ENCODE results near the gene PSAT1. TPM values are rescaled to one million over a fixed set of nuclear protein-coding genes. Genes with fewer than 3 reads are reported as not detected.
A peak's percentile ranks its signal among the peaks of the same experiment; 100 is the strongest.

The PSAT1 gene
- total and polyA plus RNA-seq, 2 of the 13 experiments (the other 11 are each of a cell fraction or from before 2014, with no cell fraction given) = 135 to 229 TPM

- H2AFZ ChIP-seq (ENCODE audit: low read length) = no peak overlapping the region
- peak overlapping the region; percentile 83 for H3K27ac ChIP-seq (ENCODE audit: extremely low read length, insufficient read depth, low read length)
- POLR2A ChIA-PET = interaction anchor here (6.1 kb wide), 1 partner anchor 11 kb away, joined by 107 read pairs; the partner anchor contains the start of gene PSAT1
- H3K4me2 ChIP-seq (ENCODE audit: low read depth, low read length) = peak overlapping the region; percentile 26; the same call in 1 of the 2 replicates
- FAIRE-seq = no peak
- no peak for DNase-seq (ENCODE audit: low spot score)
- CTCF ChIA-PET (ENCODE audit: low intra/inter-chr PET ratio, low total read pairs) = no interaction called here
- TF ChIP-seq ZNF24 (IDR thresholded peaks at IDR 0.05) (no peak), ETS1 (CRISPR knock-in tag; IDR thresholded peaks at IDR 0.05) (no peak), GFI1 (CRISPR knock-in tag; IDR thresholded peaks at IDR 0.05; ENCODE audit: borderline replicate concordance) (0 out of 2 replicates have a peak, but pooled peaks have one; percentile 0), ZNF333 (CRISPR knock-in tag; IDR thresholded peaks at IDR 0.05; ENCODE audit: borderline replicate concordance) (no peak), CBFB (CRISPR knock-in tag; IDR thresholded peaks at IDR 0.05) (no peak), ZNF841 (CRISPR knock-in tag; IDR thresholded peaks at IDR 0.05; ENCODE audit: borderline replicate concordance) (no peak)
- intact Hi-C loops (cut with micrococcal nuclease; ENCODE audit: unreplicated experiment) (no loop called here), in situ Hi-C loops (cut with HindIII; ENCODE audit: extremely low pct_ligation_motif_present, low pct_unique_long_range_greater_than_20kb) (no loop called here)
- no peaks in the 10 kb centered on the region for H3K36me3 ChIP-seq (replicated peaks in 1 of 2; ENCODE audit: control insufficient read depth in 1 of 2, insufficient read depth in 2 of 2, low read length in 2 of 2)
- no peaks in the 10 kb centered on the region for H3K79me2 ChIP-seq (ENCODE audit: insufficient read depth, low read length)
- peaks cover 64% of the 10 kb centered on the region for H3K4me1 ChIP-seq (ENCODE audit: insufficient read depth, low read length)
- BruUV-seq (replicated peaks) = no TSS peak
- H3K9ac ChIP-seq (ENCODE audit: insufficient read depth, low read depth, low read length) = peak overlapping the region; percentile 8; the same call in 1 of the 2 replicates
- no peaks in the 10 kb centered on the region for H3K9me3 ChIP-seq (ENCODE audit: low read length)
- H3K4me3 ChIP-seq (replicated peaks in 1 of 3; ENCODE audit: insufficient read depth in 1 of 3, low read depth in 2 of 3, low read length in 3 of 3) = no peak overlapping the region
- no peaks in the 10 kb centered on the region for H4K20me1 ChIP-seq (ENCODE audit: insufficient read depth, low read length)
- H3K27me3 ChIP-seq (ENCODE audit: control insufficient read depth in 1 of 2, insufficient read depth in 2 of 2, low read length in 2 of 2) = no peaks in the 10 kb centered on the region
- 0 out of 3 replicates have a peak, but pooled peaks have one; percentile 4 for ATAC-seq
These were observed 10.8 kb upstream of the PSAT1 start for GRCh38 chr9:78286125-78286524.

- CTCF ChIA-PET (ENCODE audit: low intra/inter-chr PET ratio, low total read pairs) = no interaction called here
- FAIRE-seq = peak; percentile 95
- 32% methylated on average over 6 of the region's 6 CpGs for WGBS (ENCODE audit: low lambda C conversion rate)
- no peak for TF ChIP-seq MYNN (CRISPR knock-in tag; IDR thresholded peaks at IDR 0.05; ENCODE audit: low read depth)
- TF ChIP-seq FIP1L1 (IDR thresholded peaks at IDR 0.05; ENCODE audit: borderline replicate concordance, insufficient read depth, low read depth, low read length) = no peak
- TF ChIP-seq DNMT3B (CRISPR knock-in tag; conservative IDR thresholded peaks at IDR 0.05) = no peak
- TF ChIP-seq TFDP1 (CRISPR knock-in tag; IDR thresholded peaks at IDR 0.05; ENCODE audit: borderline replicate concordance) = no peak
- TF ChIP-seq IRF2 (CRISPR knock-in tag; IDR thresholded peaks at IDR 0.05) = peak; percentile 79
- peak; percentile 80 for TF ChIP-seq FOXK2 (IDR thresholded peaks at IDR 0.05)
- peak; percentile 22; the same call in 1 of the 2 replicates for TF ChIP-seq ZFP36L1 (CRISPR knock-in tag; IDR thresholded peaks at IDR 0.05)
- TF ChIP-seq SOX5 (CRISPR knock-in tag; IDR thresholded peaks at IDR 0.05; ENCODE audit: borderline replicate concordance) = peak; percentile 98
- no peak for TF ChIP-seq RNF219 (CRISPR knock-in tag; IDR thresholded peaks at IDR 0.05)
These were observed 10.0 kb upstream of the PSAT1 start for GRCh38 chr9:78286946-78287388.

More at GRCh38 chr9:78286946-78287388, 10.0 kb upstream of the PSAT1 start:
- H3K4me2 ChIP-seq (ENCODE audit: low read depth, low read length) = peak overlapping the region; percentile 59
- peaks cover 64% of the 10 kb centered on the region for H3K4me1 ChIP-seq (ENCODE audit: insufficient read depth, low read length)
- no peaks in the 10 kb centered on the region for H3K9me3 ChIP-seq (ENCODE audit: low read length)
- POLR2A ChIA-PET = interaction anchor here (1.0 to 6.1 kb wide), 3 partner anchors 9 to 17 kb away, joined by 3 to 107 read pairs (median 3); partner anchors contain the start of gene PSAT1
- peak overlapping the region; percentile 8; the same call in 1 of the 2 replicates for H3K9ac ChIP-seq (ENCODE audit: insufficient read depth, low read depth, low read length)
- peak; percentile 93 for ATAC-seq
- in situ Hi-C loops (cut with HindIII; ENCODE audit: extremely low pct_ligation_motif_present, low pct_unique_long_range_greater_than_20kb) = no loop called here
- DNase-seq (ENCODE audit: low spot score) = peak; percentile 94
- peak overlapping the region in 1 of 3 experiments; percentile 2; a peak in 1 of 6 replicates for H3K4me3 ChIP-seq (replicated peaks in 1 of 3; ENCODE audit: insufficient read depth in 1 of 3, low read depth in 2 of 3, low read length in 3 of 3)
- H3K27me3 ChIP-seq (ENCODE audit: control insufficient read depth in 1 of 2, insufficient read depth in 2 of 2, low read length in 2 of 2) = no peaks in the 10 kb centered on the region
- no peaks in the 10 kb centered on the region for H4K20me1 ChIP-seq (ENCODE audit: insufficient read depth, low read length)
- H3K36me3 ChIP-seq (replicated peaks in 1 of 2; ENCODE audit: control insufficient read depth in 1 of 2, insufficient read depth in 2 of 2, low read length in 2 of 2) = no peaks in the 10 kb centered on the region
- BruUV-seq (replicated peaks) = no TSS peak
- H2AFZ ChIP-seq (ENCODE audit: low read length) = no peak overlapping the region
- intact Hi-C loops (cut with micrococcal nuclease; ENCODE audit: unreplicated experiment) = loop anchor here (1.0 kb wide), 1 partner anchor 9 kb away; no protein-coding TSS in a partner anchor
- H3K79me2 ChIP-seq (ENCODE audit: insufficient read depth, low read length) = no peaks in the 10 kb centered on the region
- H3K27ac ChIP-seq (ENCODE audit: extremely low read length, insufficient read depth, low read length) = peak overlapping the region; percentile 83

All from HepG2 (cell line).